Activated CD4-positive, CD25-positive, alpha-beta regulatory T cell (primary cell): Measurements from ENCODE around the gene NAA16.
"Not testable (repeated sequence)": the region's sequence is repeated elsewhere in the genome, so short reads cannot be mapped to it uniquely, and the experiment has no call there.

Experiments
- DNase-seq, 4 experiments: peaks; one replicate each; lab custom pipeline; 2025; lab: John Stamatoyannopoulos, UW

NAA16 gene

DNA sequence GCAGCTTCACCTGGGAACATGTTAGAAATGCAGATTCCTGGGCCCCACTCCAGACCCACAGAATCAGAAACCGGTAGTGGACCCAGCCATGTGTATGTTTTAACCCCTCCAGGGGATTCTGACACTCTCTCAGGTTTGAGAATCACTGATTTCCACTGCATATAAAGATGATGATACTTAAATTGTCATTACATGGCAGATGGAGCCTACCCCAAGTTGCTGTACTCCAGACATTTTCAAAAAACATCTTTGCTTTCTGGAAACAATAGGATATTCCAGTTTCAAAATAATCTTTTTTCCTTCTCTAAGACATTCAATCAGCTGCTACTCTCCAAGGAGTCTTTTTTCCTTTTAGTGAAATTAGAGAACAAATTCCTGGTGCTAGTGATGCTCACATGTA, 97.7 kb downstream of the NAA16 start:
- no peak for DNase-seq

DNA sequence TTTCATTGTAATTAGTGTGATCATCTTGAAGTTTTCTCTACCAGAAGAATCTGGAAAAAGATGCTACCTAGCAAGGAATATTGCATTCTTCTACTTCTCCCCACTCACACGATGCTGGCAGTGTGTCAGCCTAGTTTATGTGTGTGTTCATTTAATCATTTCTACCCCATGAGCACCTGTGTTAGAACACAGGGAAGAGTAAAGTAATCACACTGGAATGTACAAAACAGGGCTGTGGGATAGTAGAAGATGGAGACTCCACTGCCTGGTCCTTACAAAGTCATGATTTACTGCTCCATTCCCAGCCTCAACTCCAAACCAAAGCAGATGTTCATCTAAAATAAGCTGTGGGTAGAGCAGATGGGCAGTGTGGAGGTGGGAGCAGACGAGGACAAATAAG, 98.5 kb downstream of the NAA16 start:
- DNase-seq: no peak

DNA sequence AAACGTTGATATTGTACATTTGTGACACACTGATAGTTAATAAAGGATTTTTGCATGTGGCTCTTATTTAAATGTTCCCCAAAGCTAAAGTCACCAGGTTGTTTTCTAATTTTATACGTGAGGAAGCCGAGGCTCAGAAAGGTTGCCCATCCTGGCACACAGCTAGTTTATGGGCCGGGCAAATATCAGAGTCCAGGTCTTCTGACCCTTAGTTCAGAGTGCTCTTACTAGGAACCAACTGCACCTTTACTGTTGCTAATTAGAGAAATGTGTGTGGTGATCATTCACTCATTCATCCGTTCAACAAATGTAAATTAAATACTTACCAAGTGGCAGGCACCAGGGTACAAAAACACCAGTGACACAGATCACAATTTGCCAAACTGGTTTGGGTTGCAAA, 100.0 kb downstream of the NAA16 start:
- DNase-seq: no peak

DNA sequence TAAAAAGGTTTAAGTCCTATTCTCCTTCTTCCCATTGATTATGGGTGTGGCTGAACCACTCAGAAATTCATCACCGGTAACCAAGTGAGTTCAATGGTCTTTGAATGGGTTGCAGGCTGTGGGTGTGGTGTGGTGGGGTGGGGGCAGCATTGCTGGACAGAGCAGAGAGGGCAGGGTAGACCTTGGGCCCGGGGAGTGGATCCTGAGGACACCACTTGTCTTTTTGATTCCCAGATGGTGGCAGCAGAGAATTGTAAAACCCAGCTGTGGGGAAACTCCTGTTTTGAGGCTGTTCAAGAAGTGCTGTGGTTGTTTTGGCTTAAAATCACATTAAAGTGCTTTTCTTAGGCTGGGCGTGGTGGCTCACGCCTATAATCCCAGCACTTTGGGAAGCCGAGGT, 100.5 kb downstream of the NAA16 start:
- no peak for DNase-seq

DNA sequence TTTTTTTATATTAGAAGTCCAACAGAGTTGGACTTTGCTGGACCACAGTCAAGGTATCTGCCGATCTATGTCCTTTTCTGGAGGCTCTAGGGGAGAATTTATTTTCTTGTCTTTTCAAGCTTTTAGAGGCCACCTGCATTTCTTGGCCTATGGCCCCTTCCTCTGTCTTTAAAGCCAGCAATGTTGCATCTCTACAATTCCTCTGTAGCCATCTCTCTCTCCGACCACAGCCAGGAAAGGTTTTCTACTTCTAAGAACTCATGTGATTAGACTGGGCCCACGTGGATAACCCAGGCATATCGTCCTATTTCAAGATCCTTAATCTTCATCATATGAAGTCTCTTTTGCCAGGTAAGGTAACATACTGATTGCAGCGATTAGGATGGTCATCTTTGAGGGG, 102.8 kb downstream of the NAA16 start:
- DNase-seq: no peak

DNA sequence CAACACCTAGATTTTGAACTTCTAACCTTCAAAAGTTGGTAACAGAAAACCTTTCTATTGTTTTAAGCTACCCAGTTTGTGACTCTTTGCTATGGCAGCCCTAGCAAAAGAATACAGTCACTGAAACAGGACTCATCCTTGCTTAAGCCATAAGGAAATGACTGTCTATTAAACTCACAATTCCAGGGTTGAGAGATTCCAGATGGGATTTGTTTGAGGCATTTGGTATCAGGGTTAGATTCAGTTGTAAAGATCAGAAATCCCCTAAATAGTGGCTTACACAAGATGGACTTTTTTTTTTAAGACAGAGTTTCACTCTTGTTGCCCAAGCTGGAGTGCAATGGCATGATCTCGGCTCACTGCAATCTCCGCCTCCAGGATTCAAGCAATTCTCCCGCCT, 105.2 kb downstream of the NAA16 start:
- no peak for DNase-seq

DNA sequence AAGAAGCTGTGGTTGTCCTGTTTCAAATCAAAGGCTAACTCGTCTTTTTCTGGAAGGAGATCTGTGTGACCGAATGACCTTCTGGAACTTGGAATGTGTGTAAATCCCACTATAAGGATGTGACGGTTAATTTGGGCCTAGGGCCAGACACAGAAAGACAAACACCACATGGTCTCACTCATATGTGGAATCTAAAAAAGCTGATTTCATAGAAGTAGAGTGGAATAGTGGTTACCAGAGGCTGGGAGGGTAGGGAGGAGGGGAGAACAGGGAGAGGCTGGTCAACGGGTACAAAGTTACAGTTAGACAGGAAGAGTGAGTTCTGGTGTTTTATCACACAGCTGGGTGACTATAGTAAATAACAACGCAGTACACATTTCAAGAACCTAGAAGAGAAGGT, 107.0 kb downstream of the NAA16 start:
- no peak for DNase-seq

DNA sequence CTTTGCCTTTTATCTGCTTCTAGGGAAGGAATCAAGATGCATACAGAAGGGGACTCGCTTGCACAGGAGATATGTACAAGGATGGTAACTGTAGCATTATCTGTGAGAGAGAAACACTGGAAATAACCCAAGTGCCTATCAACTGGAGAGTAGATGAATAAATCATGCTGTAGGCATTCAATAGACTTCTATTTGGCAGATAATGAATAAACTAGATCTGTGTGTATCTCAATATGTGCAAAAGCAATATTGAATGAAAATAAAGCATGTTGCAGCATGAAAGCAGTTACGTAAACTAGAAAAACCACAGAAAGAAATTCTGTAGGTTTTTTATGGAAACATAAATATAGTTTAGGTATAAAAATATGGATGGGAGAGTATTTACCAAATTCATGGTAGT, 107.7 kb downstream of the NAA16 start:
- DNase-seq: no peak

DNA sequence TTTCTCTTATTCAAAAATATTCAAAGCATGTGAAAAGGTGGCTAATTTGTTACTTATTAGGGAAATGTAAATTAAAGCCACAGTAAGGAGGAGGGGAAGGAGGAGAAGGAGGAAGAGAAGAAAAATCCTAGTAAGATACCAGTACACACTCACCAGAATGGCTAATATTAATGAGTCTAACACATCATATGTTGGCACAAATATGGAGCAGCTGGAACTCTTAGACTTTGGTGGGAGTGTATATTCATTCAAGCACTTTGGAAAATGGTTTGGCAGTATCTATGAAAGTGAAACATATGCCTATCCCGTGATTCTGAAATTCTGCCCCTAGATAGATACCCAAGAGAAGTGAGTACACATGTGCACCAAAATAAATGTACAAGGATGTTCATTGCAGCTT, 108.1 kb downstream of the NAA16 start:
- no peak for DNase-seq

DNA sequence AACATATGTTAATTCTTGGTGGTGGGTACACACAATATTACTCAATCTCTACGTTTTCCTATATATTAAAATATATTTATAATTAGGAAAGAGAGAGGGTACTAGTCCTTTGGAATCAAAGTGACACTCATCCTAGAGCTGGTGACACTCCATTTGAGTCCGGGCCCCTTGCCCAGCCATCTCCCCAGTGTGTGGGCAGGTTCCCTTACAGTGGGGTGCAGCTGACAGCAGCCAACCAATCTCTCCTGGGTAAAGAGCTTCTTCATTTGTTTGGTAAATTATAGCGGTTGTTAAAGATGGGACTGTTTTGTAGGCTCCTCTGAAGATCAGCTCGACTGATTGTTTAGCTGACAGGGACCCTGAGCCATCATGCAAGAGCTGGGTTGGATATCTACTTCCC, 109.1 kb downstream of the NAA16 start:
- no peak for DNase-seq

DNA sequence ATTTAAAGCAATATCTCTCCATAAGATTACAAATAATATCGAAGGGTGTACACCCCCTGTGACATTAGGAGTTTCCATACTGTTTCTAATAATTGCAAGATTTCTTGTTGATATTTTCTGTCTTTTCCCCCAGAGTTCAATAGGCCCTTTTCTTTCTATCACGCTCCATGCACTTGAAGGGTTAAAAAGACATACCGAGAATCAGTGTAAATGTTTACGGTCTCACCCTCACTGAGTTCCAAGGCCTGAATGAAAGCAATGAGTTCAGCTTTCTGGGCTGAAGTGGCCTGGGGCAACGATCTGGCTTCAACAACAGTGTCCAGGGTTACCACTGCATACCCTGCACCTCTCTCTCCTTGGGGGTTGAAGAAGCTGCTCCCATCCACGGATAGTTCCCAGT, 110.3 kb downstream of the NAA16 start:
- not testable (repeated sequence) for DNase-seq

DNA sequence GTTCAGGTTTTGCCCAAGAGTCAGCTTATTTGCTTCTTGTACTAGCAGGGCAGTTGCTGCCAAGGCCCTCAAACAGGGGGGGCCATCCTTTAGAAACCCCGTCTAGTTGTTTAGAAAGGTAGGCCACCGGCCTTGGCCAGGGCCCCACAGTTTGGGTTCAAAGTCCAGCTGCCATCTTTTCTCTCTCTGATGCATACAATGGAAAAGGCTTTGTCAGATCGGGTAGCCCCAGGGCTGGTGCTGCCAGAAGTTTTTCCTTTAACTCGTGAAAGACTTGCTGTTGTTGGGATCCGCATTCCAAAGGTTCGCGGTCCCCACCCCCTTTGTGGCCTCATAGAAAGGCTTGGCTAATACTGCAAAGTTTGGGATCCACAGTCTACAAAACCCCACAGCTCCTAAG, 110.9 kb downstream of the NAA16 start:
- DNase-seq: not testable (repeated sequence)

DNA sequence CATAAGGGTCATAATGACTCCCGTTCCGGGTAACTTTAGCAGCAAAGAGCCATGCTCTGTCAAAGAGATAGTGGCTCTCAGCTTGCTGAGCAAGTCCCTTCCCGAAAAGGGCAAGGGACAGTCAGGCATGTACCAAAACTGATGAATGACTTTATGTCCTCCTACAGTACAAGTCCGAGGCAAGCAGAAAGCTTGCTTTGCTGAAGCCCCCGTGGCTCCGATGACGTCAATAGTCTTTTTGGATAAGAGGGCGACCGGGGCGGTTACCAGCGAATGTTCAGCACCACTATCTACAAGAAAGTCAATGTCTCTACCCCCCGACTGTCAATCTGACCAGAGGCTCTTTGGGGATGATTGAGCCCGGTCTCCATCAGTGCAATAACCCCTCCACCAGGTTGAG, 112.2 kb downstream of the NAA16 start:
- not testable (repeated sequence) for DNase-seq

DNA sequence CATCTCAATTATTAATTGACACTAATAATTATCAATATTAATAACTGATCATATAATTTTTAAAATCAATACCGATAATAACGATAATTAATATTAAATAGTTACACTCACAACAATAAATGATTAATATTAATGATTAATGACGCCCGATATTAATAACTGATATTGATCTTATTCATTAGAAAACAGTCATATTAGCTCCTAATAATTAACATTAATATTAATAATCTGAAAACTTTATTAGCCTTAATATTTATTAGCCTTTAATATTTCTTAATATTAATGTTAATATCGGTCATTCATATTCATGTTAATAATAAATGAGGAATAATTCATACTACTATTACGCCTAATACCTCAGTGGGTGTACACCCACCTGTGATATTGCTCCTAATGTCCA, 113.6 kb downstream of the NAA16 start:
- not testable (repeated sequence) for DNase-seq

DNA sequence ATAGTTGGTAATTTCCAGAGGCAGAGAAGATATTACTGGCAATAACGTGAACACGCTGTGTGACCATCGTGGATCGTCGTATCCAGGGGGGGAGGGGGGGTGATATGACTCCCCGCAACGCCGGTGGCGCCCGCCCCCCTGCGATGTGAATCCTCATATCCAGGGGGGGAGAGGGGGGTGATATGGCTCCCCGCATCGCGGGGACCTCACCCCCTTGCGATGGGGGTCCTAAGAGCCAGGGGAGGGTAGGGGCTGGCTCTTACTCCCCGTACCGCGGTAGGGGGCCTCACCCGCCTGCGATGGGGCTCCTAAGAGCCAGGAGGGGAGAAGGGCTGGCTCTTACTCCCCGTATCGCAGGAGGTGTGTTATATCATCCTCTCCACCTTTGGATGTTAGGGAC, 115.0 kb downstream of the NAA16 start:
- no peak for DNase-seq
